ENCODE measurements around the gene ADAMTS2. TPM values are rescaled to one million over a fixed set of nuclear protein-coding genes. Genes with fewer than 3 reads are reported as not detected.

ADAMTS2 gene
- total and polyA plus RNA-seq, 2 of the 4 experiments (the other 2 are of a cell fraction): 19.0 to 58.8 TPM

DNA sequence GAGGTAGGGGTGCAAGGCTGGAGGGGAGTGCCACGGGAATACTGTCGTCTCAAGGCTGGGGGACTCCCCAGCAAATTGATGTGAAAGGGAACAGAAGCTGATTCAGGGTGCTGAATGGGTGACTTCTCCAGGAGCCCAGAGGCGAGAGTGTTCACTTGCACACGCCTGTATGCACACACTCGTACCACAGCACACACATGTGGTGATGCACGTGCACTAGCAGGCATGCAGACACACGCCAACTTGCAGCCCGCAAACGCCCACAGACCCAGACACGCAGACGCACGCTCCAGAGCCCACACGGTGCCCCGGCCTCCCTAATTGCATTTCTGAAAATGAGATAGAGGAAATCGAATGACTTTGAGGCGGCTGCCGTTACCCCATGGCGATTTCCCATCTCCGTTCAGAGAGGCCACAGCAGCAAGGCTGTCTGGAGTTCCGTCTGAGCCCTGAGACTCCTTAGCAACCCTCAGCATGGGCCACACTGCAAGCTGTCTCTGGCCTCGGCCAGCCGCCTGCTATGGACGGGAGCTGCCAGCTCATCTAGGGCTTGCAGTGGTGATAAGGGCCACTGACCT is 9.1 kb upstream of the ADAMTS2 start:
- no peak overlapping the region for H2BK20ac ChIP-seq (ENCODE audit: low read depth, low read length)
- H2BK5ac ChIP-seq (ENCODE audit: low read depth, low read length, poor library complexity, severe bottlenecking): no peak overlapping the region
- no peaks in the 10 kb centered on the region for H3K9me3 ChIP-seq (ENCODE audit: control insufficient read depth, insufficient read depth, low read length)
- no peak overlapping the region for H2BK15ac ChIP-seq (ENCODE audit: low read depth, low read length)
- no peak overlapping the region for H4K8ac ChIP-seq (ENCODE audit: low read depth in 2 of 2, low read length in 2 of 2)
- H3K56ac ChIP-seq (ENCODE audit: extremely low read depth, insufficient read depth, low read length): no peak overlapping the region
- no peak overlapping the region for H3K18ac ChIP-seq (ENCODE audit: low read depth, low read length)
- in situ Hi-C loops (cut with MboI; ENCODE audit: low sequenced_read_pairs): no loop called here
- TF ChIP-seq POLR2A (IDR thresholded peaks at IDR 0.05; ENCODE audit: low read depth, low read length) (no peak), NFE2L2 (IDR thresholded peaks at IDR 0.05; ENCODE audit: low read depth, low read length) (no peak), CEBPB (IDR thresholded peaks at IDR 0.05; ENCODE audit: low read depth, low read length) (no peak), FOS (IDR thresholded peaks at IDR 0.05; ENCODE audit: low read depth, low read length) (no peak), RAD21 (IDR thresholded peaks at IDR 0.05; ENCODE audit: low read length) (no peak), RFX5 (IDR thresholded peaks at IDR 0.05; ENCODE audit: low read depth, low read length) (no peak)
- TF ChIP-seq, protein P1, sequence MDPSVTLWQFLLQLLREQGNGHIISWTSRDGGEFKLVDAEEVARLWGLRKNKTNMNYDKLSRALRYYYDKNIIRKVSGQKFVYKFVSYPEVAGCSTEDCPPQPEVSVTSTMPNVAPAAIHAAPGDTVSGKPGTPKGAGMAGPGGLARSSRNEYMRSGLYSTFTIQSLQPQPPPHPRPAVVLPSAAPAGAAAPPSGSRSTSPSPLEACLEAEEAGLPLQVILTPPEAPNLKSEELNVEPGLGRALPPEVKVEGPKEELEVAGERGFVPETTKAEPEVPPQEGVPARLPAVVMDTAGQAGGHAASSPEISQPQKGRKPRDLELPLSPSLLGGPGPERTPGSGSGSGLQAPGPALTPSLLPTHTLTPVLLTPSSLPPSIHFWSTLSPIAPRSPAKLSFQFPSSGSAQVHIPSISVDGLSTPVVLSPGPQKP (IDR thresholded peaks at IDR 0.05; ENCODE audit: borderline replicate concordance, low read depth, low read length): no peak
- TF ChIP-seq, protein P2, sequence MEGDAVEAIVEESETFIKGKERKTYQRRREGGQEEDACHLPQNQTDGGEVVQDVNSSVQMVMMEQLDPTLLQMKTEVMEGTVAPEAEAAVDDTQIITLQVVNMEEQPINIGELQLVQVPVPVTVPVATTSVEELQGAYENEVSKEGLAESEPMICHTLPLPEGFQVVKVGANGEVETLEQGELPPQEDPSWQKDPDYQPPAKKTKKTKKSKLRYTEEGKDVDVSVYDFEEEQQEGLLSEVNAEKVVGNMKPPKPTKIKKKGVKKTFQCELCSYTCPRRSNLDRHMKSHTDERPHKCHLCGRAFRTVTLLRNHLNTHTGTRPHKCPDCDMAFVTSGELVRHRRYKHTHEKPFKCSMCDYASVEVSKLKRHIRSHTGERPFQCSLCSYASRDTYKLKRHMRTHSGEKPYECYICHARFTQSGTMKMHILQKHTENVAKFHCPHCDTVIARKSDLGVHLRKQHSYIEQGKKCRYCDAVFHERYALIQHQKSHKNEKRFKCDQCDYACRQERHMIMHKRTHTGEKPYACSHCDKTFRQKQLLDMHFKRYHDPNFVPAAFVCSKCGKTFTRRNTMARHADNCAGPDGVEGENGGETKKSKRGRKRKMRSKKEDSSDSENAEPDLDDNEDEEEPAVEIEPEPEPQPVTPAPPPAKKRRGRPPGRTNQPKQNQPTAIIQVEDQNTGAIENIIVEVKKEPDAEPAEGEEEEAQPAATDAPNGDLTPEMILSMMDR (conservative IDR thresholded peaks at IDR 0.05; ENCODE audit: low read depth, low read length): no peak
- H2BK120ac ChIP-seq (ENCODE audit: low read depth, low read length): no peak overlapping the region
- H3K27me3 ChIP-seq (ENCODE audit: control insufficient read depth, insufficient read depth, low read length): no peaks in the 10 kb centered on the region; the same call in 1 of the 2 replicates
- no peak overlapping the region for H3K23ac ChIP-seq (ENCODE audit: low read depth, low read length)
- no peak overlapping the region for H4K5ac ChIP-seq (ENCODE audit: low read depth, low read length)
- H3K14ac ChIP-seq (replicated peaks; ENCODE audit: low read depth, low read length): no peak overlapping the region
- H4K20me1 ChIP-seq (ENCODE audit: insufficient read depth, low read length): no peaks in the 10 kb centered on the region
- peaks cover 10% of the 10 kb centered on the region; the same call in 1 of the 2 replicates for H3K4me1 ChIP-seq (ENCODE audit: control insufficient read depth, insufficient read depth, low read length)
- no TSS peak for BruUV-seq (replicated peaks)
- DNase-seq: no peak
- no peaks in the 10 kb centered on the region for H3K9me1 ChIP-seq (ENCODE audit: insufficient read depth, low read length)
- H3K27ac ChIP-seq (ENCODE audit: insufficient read depth, low read length): no peak overlapping the region
- H3K36me3 ChIP-seq (ENCODE audit: control insufficient read depth, insufficient read depth, low read length): no peaks in the 10 kb centered on the region
- intact Hi-C loops (cut with micrococcal nuclease): no loop called here
- CTCF ChIA-PET: no interaction called here
- H3K4me2 ChIP-seq (ENCODE audit: low read depth, low read length): no peak overlapping the region
- no peak overlapping the region for H3K9ac ChIP-seq (ENCODE audit: low read depth, low read length)
- no peak overlapping the region for H2AK5ac ChIP-seq (ENCODE audit: low read depth, low read length)
- H3K79me1 ChIP-seq (ENCODE audit: low read depth in 1 of 2, low read length in 2 of 2): no peaks in the 10 kb centered on the region
- POLR2A ChIA-PET (ENCODE audit: unreplicated experiment): no interaction called here
- H2AFZ ChIP-seq (replicated peaks; ENCODE audit: low read length, poor library complexity): no peak overlapping the region
- no peak overlapping the region for H3K4me3 ChIP-seq (ENCODE audit: insufficient read depth, low read depth, low read length)
- no peak overlapping the region for H4K91ac ChIP-seq (ENCODE audit: insufficient read depth, low read depth, low read length)
- H2AK9ac ChIP-seq (replicated peaks; ENCODE audit: low read depth, low read length, poor library complexity): no peak overlapping the region
- ATAC-seq (ENCODE audit: low read depth): no peak
- H3K4ac ChIP-seq (ENCODE audit: low read depth, low read length): no peak overlapping the region
- WGBS, 2 experiments (ENCODE audit: extremely low coverage in 2 of 2, insufficient read length in 1 of 2): 82% methylated on average over 6 of the region's 23 CpGs; no CpG with 5 or more reads in 1 of the 2 experiments
- dilution Hi-C loops (cut with HindIII; ENCODE audit: low sequenced_read_pairs, unreplicated experiment): no loop called here
